Measurements from ENCODE around the gene CADM2.

CADM2 gene

DNA sequence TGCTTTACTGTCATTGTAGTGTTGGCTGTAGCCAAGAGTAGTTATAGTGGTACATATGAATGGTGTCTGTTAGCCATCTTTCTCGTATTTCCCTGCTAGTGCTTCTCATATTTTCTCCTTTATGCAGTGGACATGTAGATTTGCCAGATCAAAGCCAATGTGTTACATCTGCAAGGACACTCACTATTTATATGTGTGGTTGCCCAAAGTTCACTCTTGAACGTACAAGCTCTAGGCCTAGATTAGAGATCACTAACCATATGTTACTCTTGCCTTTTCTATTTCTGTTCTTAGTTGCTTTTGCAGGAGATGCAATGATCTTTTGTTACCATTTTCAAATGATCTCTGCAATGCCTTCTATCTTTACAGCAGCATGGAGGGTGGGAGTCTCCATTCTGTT, 78.4 kb downstream of the CADM2 start:
- TF ChIP-seq CTCF (conservative IDR thresholded peaks at IDR 0.05; ENCODE audit: low read depth, low read length), result no peak
- H3K4me3 ChIP-seq (ENCODE audit: low read length), result no peak overlapping the region

DNA sequence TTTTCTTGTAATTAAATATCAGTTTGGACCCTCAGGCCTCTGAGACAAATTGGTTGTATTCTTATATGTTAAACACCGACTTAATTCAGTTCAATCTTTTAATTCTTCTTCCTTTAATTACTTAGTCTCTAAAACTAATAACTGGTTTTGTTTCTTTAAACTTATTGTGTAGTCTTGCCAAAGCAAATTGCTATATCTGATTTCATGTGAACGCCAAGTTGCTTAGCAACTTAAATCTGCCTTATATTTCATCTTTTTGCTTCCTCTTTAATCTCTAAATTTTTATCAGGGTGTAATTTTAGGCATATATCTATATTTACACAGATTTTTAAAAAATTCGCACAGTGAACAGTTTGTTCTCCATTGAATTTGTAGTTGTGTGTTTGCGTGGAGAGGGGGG, 82.2 kb downstream of the CADM2 start:
- DNase-seq (ENCODE audit: low read depth), result no peak
- H3K4me3 ChIP-seq (ENCODE audit: low read length), result no peak overlapping the region
- no peak for TF ChIP-seq CTCF (conservative IDR thresholded peaks at IDR 0.05; ENCODE audit: low read depth, low read length)

More for the DNA sequence above, 78.4 kb downstream of the CADM2 start:
- no peak for DNase-seq (ENCODE audit: low read depth)

DNA sequence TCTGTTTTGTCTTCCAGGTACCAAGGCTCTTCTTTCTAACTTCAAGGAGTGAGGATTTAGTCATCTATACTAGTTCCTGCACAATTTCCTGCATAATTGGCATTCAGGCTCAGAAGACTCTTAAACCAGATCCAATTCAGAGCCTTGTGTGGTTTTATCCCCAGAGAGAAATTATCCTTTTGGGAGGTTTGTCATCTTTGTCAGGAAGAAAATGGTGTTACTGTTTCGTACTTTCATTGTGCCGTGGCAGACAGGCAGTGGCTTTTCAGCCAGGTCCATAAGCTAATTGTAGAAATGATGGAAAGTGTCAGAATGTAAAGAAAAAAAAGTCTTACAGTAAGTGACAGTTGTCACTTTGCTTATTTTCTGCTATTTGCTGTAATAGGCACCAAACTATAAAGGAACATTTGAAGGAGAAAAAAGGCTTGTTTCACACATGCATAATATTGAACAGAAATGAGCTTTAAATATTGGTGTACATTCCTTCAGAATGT, 82.8 kb downstream of the CADM2 start:
- DNase-seq (ENCODE audit: low read depth), result no peak
- no peak for TF ChIP-seq CTCF (conservative IDR thresholded peaks at IDR 0.05; ENCODE audit: low read depth, low read length)
- H3K4me3 ChIP-seq (ENCODE audit: low read length), result no peak overlapping the region

GRCh38 chr3:85050821-85051220, 92.0 kb downstream of the CADM2 start:
- no peak for TF ChIP-seq CTCF (conservative IDR thresholded peaks at IDR 0.05; ENCODE audit: low read depth, low read length)
- no peak for DNase-seq (ENCODE audit: low read depth)

GRCh38 chr3:85051786-85052185, 93.0 kb downstream of the CADM2 start:
- no peak for DNase-seq (ENCODE audit: low read depth)
- TF ChIP-seq CTCF (conservative IDR thresholded peaks at IDR 0.05; ENCODE audit: low read depth, low read length), result no peak
- no peak overlapping the region for H3K4me3 ChIP-seq (ENCODE audit: low read length)

More at GRCh38 chr3:85050821-85051220, 92.0 kb downstream of the CADM2 start:
- no peak overlapping the region for H3K4me3 ChIP-seq (ENCODE audit: low read length)

GRCh38 chr3:85053626-85054025, 94.8 kb downstream of the CADM2 start:
- TF ChIP-seq CTCF (conservative IDR thresholded peaks at IDR 0.05; ENCODE audit: low read depth, low read length), result no peak
- no peak overlapping the region for H3K4me3 ChIP-seq (ENCODE audit: low read length)
- no peak for DNase-seq (ENCODE audit: low read depth)

DNA sequence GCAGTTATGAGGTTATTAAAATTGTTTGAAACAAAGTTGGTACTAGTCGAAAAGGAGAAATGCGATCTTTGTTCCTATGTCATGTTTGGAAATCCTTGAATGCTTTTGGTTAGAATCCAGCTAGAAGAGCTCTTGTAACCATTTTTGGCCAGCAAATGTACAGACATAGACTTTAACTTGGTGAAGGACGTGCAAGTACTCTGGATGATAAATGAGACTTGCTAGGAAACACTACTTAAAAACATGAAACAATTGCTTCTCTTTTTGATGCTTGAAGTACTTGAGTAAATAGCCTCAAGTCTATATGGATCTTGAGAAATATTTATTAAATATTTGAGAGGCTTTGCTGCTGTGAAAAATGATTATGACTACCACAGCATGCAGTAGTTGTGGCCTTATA, 95.8 kb downstream of the CADM2 start:
- TF ChIP-seq CTCF (conservative IDR thresholded peaks at IDR 0.05; ENCODE audit: low read depth, low read length), result no peak
- H3K4me3 ChIP-seq (ENCODE audit: low read length), result no peak overlapping the region
- no peak for DNase-seq (ENCODE audit: low read depth)
